OCI-M1 (cell line): ENCODE results near the gene FAM76A.
"Not testable (repeated sequence)": the region's sequence is repeated elsewhere in the genome, so short reads cannot be mapped to it uniquely, and the experiment has no call there.

ENCODE experiments used
- DNase-seq: peaks from one replicate; lab custom pipeline; 2025; lab: John Stamatoyannopoulos, UW

The FAM76A gene

DNA sequence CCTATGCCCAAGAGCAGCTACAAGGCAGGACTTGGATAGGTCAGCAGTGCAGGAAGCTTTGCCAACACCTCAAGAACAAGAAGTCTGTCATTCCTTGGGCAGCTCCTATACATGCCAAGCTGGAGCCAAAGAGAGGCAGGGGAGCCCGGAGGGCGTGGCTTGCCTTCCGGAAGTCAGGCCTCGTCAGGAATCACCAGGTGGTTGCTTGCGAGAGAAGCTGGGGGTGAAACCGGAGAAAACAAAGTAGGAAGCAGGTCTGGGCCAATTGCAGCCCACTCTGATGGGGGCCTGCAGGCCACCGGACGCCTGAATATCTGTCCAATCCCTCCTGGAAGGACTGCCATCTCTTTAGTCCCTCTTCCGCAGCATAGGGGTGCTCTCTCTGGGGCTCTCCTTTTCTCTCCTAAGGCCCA, 794 bp upstream of the FAM76A start:
- no peak for DNase-seq

DNA sequence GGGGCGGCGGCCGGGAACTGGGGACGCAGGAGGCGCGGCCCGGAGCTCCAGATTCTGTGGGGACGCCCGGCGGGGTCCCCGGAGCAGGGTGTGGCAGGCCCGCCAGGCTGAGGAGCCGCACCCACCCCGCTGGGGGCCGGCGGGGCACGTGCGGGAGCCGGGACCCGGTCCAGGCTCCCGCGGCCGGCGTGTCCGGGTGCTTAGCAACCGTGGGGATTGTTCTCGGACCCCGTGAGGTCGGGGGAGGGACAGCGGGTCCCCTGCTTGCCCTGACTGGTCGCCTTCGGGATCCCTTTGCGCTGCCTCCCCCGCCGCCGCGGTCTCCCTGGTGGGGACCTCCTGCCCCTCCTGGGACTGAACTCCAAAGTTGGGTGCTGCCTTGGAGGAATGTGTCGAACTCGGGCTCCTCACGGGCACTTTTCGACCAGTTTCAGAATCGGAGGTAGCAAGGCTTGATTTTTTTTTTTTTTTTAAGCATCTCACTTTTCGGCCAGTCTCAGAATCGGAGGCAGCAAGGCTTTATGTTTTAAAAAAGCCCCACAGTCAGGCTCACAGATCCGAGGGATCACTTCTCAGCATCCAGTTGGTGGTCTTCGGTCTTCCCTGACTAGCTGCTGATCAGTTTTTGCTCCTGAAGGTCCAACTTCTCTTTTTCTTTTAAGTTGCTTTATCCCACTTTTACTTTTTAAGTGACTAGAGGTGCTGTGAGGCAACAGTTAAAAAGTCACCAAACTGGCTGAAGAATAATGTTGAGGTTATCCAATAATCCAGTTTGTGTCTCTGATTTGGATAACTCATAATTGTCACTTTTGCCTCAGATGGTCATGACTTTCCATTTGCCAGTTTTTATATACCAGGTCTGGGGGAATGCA, 648 bp downstream of the FAM76A start:
- DNase-seq: peak; percentile 63

DNA sequence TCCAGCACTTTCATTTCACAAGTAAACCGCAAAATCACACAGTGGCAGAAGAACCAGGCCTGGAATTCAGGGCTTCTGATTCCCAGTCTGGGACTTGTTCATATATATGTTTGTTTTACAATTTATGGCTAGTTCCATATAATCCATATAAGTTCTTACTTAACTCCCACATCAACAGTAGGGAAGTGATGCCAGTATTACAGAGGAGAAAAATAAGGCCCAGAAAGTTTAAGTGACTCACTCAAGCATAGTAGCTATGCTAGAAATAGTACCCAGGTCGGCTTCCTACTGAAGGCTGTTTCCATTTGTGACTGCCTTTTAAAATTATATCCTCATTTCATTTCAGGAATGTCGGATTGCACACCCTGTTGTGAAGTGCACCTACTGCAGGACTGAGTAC, 1.4 kb downstream of the FAM76A start:
- no peak for DNase-seq

DNA sequence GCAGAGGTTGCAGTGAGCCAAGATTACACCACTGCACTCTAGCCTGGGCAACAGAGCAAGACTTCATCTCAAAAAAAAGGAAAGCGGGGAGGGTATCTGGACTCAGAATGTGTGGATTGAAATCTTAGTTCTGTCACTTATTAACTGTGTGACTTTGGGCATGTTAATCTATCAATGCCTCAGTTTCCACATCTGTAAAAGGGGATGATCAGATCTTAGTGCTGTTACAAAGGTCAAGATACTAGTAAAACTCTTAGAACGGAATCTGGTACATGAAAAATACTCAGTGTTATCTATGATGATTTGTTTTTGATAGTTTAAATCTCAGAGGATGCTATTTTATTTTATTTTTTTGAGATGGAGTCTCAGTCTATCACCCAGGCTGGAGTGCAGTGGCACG, 10.5 kb downstream of the FAM76A start:
- no peak for DNase-seq

DNA sequence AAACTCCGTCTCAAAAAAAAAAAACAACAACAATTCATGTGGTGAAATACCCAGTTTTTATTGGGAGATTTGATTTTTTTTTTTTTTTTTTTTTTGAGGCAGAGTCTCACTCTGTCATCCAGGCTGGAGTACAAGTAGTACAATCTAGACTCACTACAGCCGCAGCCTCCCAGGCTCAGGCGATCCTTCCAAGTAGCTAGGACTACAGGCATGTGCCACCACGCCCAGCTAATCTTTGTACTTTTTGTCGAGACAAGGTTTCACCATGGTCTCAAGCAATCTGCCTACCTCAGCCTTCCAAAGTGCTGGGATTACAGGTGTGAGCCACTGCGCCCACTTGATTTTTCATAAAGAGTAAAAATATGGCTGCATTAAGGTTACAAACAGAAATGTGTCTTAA, 15.4 kb downstream of the FAM76A start:
- DNase-seq: no peak

DNA sequence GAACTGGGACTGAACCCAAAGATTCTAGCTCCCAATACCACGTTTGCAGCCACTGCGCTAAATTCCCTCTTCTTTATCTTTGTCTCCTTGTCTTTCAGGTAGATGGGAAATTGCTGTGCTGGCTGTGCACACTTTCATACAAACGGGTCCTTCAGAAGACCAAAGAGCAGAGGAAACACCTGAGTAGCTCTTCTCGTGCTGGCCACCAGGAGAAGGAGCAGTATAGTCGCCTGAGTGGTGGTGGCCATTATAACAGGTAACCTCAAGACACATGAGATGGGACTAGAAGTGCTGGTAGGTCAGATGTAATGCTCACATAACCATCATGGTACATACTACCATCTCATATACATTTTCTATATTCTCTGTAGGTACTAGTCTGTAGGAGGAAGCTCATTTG, 18.8 kb downstream of the FAM76A start:
- no peak for DNase-seq

DNA sequence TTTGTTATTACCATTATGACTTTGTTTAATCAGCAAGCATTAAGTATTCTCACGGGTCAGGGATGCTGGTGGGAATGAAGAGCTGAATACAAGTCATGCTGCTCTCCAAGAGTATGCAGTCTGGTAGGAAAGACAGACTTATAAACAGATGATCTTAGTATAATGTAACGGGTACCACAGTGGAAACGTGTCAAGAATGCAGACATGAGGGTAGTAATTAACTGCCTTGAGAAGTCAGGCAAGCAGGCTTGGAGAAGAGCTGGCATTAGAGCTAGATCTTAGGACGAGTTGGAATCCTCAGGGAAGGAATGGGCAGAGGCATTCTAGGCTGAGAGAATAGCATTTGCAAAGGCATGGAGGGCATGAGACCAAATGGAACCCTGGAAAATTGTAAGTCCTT, 19.7 kb downstream of the FAM76A start:
- no peak for DNase-seq

DNA sequence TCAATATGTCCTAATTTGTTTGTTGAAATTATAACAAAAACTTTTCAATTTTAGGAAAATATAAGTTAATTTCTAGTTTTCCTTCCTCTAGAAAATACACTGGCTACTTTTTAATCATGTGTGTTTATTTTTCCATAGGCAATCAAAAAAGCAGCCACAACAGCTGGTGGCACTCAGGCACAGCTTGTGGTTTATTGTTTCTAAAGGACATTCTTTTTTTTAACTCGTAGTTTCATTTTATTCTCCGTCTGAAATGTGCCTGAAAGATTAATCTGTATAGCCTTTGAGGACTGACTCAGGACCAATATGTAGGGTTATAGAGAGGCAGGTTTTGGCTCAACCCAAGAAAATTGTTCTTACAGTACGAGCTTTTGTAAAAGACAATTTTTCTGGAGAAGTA, 26.6 kb downstream of the FAM76A start:
- no peak for DNase-seq

DNA sequence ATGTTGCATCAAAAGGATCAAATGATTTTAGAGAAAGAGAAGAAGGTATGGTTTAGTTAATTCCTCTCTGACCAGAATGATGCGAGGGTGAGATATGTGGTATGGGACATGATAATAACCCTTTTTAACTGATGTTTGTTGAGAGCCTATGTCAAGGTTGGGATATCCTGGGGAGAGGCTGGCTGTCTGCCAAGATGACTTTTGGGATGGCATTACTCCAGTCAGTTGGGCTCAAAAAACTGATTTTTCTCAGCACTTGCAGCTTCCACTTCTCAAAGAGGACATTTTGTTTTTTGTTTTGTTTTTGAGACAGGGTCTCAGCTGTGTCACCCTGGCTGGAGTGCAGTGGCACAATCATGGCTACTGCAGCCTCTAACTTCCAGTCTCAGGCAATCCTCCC, 29.5 kb downstream of the FAM76A start:
- DNase-seq: no peak

DNA sequence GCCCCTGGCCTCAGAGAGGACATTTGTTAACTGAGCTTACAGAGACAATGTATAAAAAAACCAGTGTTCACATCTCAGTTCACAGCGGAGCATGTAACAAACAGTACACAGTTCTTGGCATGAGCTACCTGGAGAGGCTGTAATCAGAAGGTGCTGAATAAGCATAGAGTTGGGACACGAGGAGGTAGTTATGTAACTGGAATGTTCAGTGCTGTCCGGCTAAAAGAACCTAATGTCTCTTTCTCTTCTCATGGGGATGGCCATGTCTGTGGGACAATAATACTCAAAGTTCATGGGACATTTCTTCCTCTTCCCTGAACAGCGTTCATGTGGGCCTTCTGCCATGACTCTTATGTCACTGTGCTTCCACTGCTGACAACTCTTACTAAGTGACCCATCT, 30.1 kb downstream of the FAM76A start:
- no peak for DNase-seq

DNA sequence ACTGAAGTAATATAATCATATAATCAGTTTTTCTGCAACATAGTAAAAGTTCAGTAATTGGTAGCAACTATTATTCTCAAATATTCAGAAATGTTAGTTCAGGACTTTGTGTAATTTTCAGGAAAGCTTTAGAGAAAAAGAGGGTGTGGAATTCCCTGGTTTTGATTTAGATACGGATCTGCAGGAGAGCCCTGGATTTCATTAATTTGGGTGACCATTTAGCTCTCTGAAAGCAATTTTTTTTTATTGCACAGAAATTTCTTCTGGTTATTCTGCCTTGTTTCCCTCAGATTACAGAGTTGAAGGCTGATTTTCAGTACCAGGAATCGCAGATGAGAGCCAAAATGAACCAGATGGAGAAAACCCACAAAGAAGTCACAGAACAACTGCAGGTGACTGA, 33.5 kb downstream of the FAM76A start:
- no peak for DNase-seq

DNA sequence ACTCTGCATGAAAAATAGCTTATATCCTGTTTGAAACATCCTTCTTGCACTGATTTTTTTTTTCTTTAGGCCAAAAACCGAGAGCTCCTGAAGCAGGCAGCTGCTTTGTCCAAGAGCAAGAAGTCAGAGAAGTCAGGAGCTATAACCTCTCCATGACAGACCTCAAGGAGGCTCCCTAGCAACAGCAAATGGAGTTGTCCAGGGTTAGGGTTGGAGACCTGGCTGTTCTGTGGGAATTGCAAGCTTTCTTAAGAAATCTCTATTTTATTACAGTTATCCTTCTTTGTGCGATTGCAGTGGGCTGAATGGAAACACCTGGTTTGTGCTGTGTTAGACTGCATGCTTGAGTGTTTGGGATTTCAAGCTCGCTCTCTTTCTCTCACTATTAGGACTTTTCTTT, 34.7 kb downstream of the FAM76A start:
- DNase-seq: peak; percentile 7

DNA sequence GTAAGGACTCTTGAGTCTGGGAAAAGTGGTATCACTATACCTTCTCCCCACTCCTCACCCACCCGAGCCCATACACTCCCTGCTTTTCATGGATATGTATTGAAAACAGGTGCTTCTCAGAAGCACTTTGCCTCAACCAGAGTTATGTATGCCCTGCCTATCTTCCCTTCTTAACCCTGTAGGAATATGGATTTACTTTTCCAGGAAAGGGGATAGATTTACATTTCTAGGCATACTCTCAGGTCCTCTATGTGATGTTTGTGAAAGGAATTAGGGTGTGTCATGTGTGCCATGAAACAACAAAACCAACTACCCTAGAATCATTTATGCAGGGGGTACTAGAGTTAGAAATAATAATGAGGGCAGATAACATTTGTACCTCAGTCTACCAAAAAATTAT, 36.3 kb downstream of the FAM76A start:
- DNase-seq: no peak

DNA sequence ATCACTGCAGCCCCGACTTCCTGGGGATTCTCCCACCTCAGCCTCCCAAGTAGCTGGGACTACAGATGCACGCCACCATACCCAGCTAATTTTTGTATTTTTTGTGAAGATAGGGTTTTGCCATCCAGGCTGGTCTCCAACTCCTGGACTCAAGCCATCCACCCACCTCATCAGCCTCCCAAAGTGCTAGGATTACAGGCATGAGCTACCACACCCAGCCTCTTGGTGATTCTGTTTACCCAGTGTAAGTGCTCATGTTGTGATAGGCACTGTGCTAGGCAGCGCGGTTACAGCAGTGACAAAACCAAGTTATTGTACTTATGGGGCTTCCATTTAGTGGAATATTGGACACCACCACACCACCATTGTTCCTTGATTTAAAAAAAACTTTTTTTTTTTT, 37.6 kb downstream of the FAM76A start:
- no peak for DNase-seq

DNA sequence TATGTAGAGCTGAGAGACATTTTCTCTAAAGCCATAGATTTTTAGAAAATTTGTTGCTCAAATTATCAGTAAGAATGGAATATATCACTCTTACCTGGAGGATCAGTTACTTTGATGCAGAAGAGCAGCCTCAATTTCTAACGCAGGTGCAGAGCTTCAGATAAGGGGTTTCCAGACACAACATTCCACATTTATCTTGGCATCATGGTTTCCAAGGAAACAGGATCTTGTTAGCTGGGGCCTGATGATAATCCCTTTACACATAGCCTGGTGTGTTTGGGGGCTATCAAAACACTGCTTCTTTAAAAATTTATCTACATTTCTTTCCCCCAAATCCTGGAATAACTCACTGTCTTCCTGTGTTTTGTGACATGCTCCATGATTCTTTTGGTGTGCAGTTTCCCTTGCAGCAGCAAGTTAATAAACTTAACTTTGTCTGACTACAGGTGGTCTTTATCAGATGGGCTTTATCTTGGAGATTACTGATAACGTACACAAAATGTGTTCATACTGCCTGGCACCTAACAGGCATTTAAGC, 44.6 kb downstream of the FAM76A start:
- DNase-seq: no peak

DNA sequence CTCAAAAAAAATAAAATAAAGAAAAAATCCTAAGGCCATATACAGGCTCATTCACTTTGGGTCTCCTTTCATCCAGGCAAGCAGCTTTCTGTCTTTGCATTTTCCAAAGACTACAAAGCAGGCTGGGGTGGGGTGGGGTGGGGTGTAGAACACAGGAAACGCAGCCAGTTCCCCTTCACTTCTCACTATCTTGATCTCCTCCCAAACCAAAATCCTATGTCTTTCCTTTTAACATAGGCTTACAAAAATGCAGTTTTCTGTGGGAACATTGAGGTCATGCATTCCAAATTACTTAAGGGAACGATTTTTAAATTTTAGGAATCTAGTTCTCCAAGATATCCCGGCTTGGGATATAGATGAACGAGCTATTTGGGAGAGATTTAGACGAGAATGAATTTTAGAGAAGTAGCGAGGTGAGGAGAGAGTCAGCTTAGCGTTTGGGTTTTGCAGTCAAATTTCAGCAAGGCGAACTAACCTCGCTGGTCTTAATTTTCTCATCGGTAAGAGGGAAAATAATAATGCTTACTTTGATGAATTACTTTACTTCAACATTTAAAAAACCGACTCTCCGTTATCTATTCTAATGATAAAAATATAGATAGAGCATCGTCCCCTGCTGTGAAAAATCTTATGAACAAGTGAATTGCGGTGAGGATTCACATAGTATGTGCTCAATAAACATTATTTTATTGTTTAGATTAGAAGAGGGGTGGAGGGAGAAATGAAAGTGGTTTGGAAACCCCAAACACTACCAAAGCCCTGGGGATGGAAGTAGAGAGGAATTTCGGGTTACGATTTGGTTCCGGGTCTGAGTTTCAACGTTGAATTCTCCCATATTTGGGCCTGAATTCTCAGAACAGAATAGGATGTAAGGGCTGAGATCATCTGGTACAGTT, 46.5 kb downstream of the FAM76A start:
- no peak for DNase-seq

DNA sequence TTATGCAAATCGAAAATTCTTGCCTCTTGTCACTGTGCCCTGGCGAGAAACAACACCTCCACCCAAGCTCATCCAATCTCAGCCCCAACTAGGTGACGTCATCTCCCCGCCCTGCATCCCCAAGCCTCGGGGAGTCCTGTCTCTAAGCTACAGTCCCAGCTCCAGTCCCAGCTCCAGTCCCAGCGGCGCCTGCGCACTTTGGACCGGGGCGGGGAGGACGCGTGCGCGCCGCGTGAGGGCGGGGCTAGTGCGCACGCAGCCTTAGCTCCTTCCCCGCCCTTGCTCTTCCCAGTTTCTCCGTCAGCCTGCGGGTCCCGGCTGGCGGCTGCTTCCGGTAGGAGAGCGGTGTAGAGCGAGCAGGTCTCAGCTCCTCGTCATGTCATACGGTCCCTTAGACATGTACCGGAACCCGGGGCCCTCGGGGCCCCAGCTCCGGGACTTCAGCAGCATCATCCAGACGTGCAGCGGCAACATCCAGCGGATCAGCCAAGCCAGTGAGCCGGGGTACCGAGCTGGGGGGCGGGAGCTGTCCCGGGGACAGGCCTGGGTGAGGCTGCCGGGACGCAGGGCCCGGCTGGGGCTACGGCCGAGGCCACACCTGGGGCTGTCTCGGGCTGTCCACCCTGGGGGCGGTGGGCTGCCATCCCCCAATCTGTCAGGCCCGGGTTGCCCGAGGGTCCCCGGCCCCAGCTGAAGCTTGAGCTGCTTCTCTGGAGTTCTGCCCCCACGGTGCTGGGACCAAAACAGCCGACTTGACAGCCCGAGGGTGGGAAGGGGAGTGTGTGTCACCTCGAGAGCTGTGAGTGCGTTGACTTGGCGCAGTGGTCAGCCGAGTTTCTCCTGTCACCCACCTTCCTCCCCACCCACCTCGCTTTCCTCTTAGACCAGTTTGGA, 47.4 kb downstream of the FAM76A start, which contains the start of gene STX12:
Gene STX12, plus strand, starts transcription at position 288 of the 894 bp plus-strand sequence. Its CDS starts 89 bp downstream, at position 377.
- DNase-seq: peak; percentile 97

DNA sequence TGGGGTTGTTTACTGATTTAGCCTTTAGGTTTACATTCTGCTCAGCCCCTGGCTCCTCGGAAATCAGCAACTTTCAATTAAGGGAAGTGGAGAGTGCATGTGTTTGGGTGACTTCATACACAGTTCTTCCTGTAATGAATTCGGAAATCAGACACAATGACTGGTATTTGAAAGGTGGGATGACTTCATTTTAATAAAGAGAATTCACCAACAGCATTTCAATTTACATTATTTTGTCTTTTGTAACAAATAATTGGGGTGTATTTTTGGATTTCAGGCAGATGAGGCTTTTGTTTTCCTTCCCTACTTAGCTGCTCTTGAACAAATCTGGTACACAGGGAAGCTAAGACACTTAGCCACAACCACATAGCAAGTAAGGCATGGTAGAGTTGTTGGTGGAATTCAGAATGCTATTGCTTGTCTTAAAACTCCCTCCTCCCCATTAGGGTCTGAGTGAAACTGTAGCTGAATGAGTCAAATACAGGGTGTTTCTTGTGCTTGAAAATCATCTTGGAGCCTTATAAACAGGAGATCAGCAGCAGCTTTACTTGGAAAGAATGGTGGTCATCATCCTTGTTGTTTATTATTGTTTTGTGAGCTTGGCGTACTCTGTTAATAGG, 48.2 kb downstream of the FAM76A start:
- DNase-seq: peak; percentile 63

DNA sequence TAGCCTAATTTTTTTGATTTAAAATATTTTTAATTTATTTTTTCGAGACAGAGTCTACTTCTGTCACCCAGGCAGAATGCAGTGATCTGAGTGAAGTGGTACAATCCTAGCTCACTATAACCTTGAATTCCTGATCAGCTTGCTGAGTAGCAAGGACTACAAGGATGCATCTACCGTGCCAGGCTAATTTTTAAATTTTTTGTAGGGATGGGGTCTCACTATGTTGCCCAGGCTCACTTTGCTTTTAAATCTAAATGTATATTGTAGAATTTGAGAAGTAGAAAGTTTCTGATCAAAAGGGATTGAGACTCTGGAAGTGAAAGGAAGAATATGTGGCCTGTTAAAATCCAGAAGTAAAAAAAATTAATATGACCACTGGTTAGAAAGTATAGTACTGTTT, 48.9 kb downstream of the FAM76A start:
- DNase-seq: no peak

DNA sequence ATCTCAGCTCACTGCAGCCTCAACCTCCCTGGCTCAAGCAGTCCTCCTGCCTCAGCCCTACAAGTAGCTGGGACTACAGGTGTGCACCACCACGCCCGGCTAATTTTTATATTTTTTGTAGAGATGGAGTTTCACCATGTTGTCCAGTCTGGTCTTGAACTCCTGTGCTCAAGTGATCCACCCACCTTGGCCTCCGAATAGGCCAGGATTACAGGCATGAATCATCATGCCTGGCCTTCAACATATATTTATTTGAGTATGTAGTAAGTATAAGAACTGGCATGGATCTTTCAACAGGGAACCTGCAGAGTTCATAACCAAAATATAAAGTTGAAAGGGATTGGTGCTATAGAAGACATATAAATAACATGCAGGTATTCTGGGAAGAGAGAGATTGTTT, 49.6 kb downstream of the FAM76A start:
- DNase-seq: not testable (repeated sequence)

DNA sequence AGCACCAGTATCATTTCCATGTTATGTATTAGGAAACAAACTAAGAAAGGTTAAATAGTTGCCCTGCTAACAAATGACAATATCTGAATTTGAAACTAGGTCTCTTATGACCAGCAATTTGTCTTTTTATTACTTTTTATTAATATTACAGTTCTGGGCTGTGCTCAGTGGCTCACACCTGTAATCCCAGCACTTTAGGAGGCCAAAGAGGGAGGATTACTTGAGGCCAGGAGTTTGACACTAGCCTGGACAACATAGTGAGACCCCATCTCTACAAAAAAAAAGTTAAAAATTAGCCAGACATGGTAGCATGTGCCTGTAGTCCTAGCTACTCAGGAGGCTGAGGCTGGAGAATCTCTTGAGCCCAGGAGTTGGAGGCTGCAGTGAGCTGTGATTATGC, 50.5 kb downstream of the FAM76A start:
- DNase-seq: not testable (repeated sequence)
